Measurements from ENCODE around the gene STK4. TPM values are rescaled to one million over a fixed set of nuclear protein-coding genes. Genes with fewer than 3 reads are reported as not detected.

STK4 gene
- total and polyA plus RNA-seq, 2 donors from 2014 or later, result 4.3 to 41.0 TPM

- Histone ChIP-seq H3K4me3 (ENCODE audit: low read length in 3 of 3) (no peak overlapping the region), H3K27me3 (ENCODE audit: control insufficient read depth, insufficient read depth, low read length) (no peaks in the 10 kb centered on the region), H3K9me3 (ENCODE audit: control insufficient read depth in 2 of 3, insufficient read depth in 1 of 3, low read length in 3 of 3) (no peaks in the 10 kb centered on the region), H3K27ac (ENCODE audit: low read depth in 2 of 2, low read length in 2 of 2) (no peak overlapping the region), H3K4me1 (ENCODE audit: control insufficient read depth in 2 of 3, insufficient read depth in 2 of 3, low read depth in 1 of 3, low read length in 3 of 3) (no peaks in the 10 kb centered on the region), H3K36me3 (ENCODE audit: control insufficient read depth in 2 of 3, insufficient read depth in 3 of 3, low read length in 3 of 3) (no peaks in the 10 kb centered on the region), H3K9ac (ENCODE audit: low read length in 3 of 3) (no peak overlapping the region)
- intact Hi-C loops (cut with DNase I), result no loop called here
- FAIRE-seq (no peak), DNase-seq (no peak)
- no peak for TF ChIP-seq CTCF (IDR thresholded peaks at IDR 0.05; ENCODE audit: borderline replicate concordance, extremely low read depth, insufficient read depth)
Observed at GRCh38 chr20:45042978-45043377, 76.7 kb downstream of the STK4 start.

- no peaks in the 10 kb centered on the region for H3K36me3 ChIP-seq (ENCODE audit: control insufficient read depth in 2 of 3, insufficient read depth in 3 of 3, low read length in 3 of 3)
- no peaks in the 10 kb centered on the region for H3K9me3 ChIP-seq (ENCODE audit: control insufficient read depth in 2 of 3, insufficient read depth in 1 of 3, low read length in 3 of 3)
- peak; percentile 85 for FAIRE-seq
- no peaks in the 10 kb centered on the region for H3K27me3 ChIP-seq (ENCODE audit: control insufficient read depth, insufficient read depth, low read length)
- intact Hi-C loops (cut with DNase I), result no loop called here
- DNase-seq, result peak in 3 of 5 donors; percentile 40 to 92 (median 78)
- H3K27ac ChIP-seq (ENCODE audit: low read depth in 2 of 2, low read length in 2 of 2), result no peak overlapping the region
- no peak overlapping the region for H3K9ac ChIP-seq (ENCODE audit: low read length in 3 of 3)
- peak; percentile 72 for TF ChIP-seq CTCF (IDR thresholded peaks at IDR 0.05; ENCODE audit: borderline replicate concordance, extremely low read depth, insufficient read depth)
- H3K4me1 ChIP-seq (ENCODE audit: control insufficient read depth in 2 of 3, insufficient read depth in 2 of 3, low read depth in 1 of 3, low read length in 3 of 3), result no peaks in the 10 kb centered on the region
- no peak overlapping the region for H3K4me3 ChIP-seq (ENCODE audit: low read length in 3 of 3)
Observed at GRCh38 chr20:45044084-45044573, 77.8 kb downstream of the STK4 start.

GRCh38 chr20:45044601-45045000 is 78.3 kb downstream of the STK4 start:
- no peak for TF ChIP-seq CTCF (IDR thresholded peaks at IDR 0.05; ENCODE audit: borderline replicate concordance, extremely low read depth, insufficient read depth)
- intact Hi-C loops (cut with DNase I), result no loop called here
- no peak for FAIRE-seq

DNA sequence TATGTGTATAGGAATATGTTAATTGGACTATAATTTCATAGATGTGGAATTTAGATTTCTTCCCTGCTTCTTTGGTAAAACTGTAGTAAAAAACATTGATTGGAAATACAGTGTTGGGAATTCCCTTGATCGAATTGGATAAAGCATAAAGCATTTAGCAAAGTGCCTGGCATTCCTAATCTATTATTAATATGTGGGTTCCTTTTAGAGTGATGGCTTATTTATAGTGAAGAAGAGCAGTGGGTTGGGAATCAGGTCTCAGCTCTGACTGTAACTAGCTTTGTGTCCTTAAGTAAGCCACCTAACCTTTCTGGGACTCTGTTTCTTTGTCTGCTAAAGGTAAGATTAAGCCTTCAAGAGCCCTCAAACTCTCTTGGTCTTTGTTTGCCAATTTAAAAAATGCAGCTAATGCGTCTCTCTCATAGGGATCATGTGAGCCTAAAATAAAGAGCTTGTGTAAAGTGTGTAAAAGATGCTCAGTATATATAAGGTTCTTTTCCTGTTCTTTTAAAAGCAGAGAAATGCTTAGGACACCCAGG is 81.3 kb downstream of the STK4 start:
- no peak overlapping the region for H3K9ac ChIP-seq (ENCODE audit: low read length in 3 of 3)
- H3K4me3 ChIP-seq (ENCODE audit: low read length in 3 of 3), result no peak overlapping the region
- H3K27ac ChIP-seq (ENCODE audit: low read depth in 2 of 2, low read length in 2 of 2), result no peak overlapping the region
- TF ChIP-seq CTCF (IDR thresholded peaks at IDR 0.05; ENCODE audit: borderline replicate concordance, extremely low read depth, insufficient read depth), result no peak
- DNase-seq (no peak), FAIRE-seq (no peak)
- no peaks in the 10 kb centered on the region for H3K36me3 ChIP-seq (ENCODE audit: control insufficient read depth in 2 of 3, insufficient read depth in 3 of 3, low read length in 3 of 3)
- no peaks in the 10 kb centered on the region for H3K27me3 ChIP-seq (ENCODE audit: control insufficient read depth, insufficient read depth, low read length)
- peaks cover 0 to 3% (median 0%) of the 10 kb centered on the region in 3 donors for H3K4me1 ChIP-seq (ENCODE audit: control insufficient read depth in 2 of 3, insufficient read depth in 2 of 3, low read depth in 1 of 3, low read length in 3 of 3)
- H3K9me3 ChIP-seq (ENCODE audit: control insufficient read depth in 2 of 3, insufficient read depth in 1 of 3, low read length in 3 of 3), result no peaks in the 10 kb centered on the region
- intact Hi-C loops (cut with DNase I), result no loop called here

More at GRCh38 chr20:45044601-45045000, 78.3 kb downstream of the STK4 start:
- Histone ChIP-seq H3K9me3 (ENCODE audit: control insufficient read depth in 2 of 3, insufficient read depth in 1 of 3, low read length in 3 of 3) (no peaks in the 10 kb centered on the region), H3K27me3 (ENCODE audit: control insufficient read depth, insufficient read depth, low read length) (no peaks in the 10 kb centered on the region), H3K27ac (ENCODE audit: low read depth in 2 of 2, low read length in 2 of 2) (no peak overlapping the region), H3K4me1 (ENCODE audit: control insufficient read depth in 2 of 3, insufficient read depth in 2 of 3, low read depth in 1 of 3, low read length in 3 of 3) (no peaks in the 10 kb centered on the region), H3K9ac (ENCODE audit: low read length in 3 of 3) (no peak overlapping the region), H3K4me3 (ENCODE audit: low read length in 3 of 3) (no peak overlapping the region), H3K36me3 (ENCODE audit: control insufficient read depth in 2 of 3, insufficient read depth in 3 of 3, low read length in 3 of 3) (no peaks in the 10 kb centered on the region)
- no peak for DNase-seq

Data from kidney (tissue), 14 donors.